Lower lobe of right lung (tissue), 2 donors: Measurements from ENCODE around the gene CACNA1E. TPM values are rescaled to one million over a fixed set of nuclear protein-coding genes. Genes with fewer than 3 reads are reported as not detected.

ENCODE experiments used
- ATAC-seq, 2 donors: fragments of 200-7000 bp; cut with Tn5 transposase; one replicate each; pipeline ENCODE4 v1.9.1; 2020 to 2022; ENCODE audit warnings: mild to moderate bottlenecking in 2 of 2, moderate library complexity in 2 of 2
- DNase-seq: peaks from one replicate; pipeline ENCODE4 v3.0.0-alpha.2; 2020
- H3K27ac ChIP-seq: fragments of 200-600 bp; one replicate; pipeline ENCODE4 v1.8.0; 2022
- H3K27me3 ChIP-seq: fragments of 200-600 bp; one replicate; pipeline ENCODE4 v1.8.0; 2022; ENCODE audit warnings: low read depth
- H3K36me3 ChIP-seq: fragments of 200-600 bp; one replicate; pipeline ENCODE4 v1.8.0; 2022; ENCODE audit warnings: mild to moderate bottlenecking
- H3K4me1 ChIP-seq: fragments of 200-600 bp; one replicate; pipeline ENCODE4 v1.8.0; 2022
- H3K4me3 ChIP-seq: fragments of 200-600 bp; one replicate; pipeline ENCODE4 v1.8.0; 2022; ENCODE audit warnings: mild to moderate bottlenecking
- H3K9me3 ChIP-seq: fragments of 200-600 bp; one replicate; pipeline ENCODE4 v1.8.0; 2022
- intact Hi-C: fragments of 100-400 bp; cut with DNase I; formaldehyde crosslinking; loops from one replicate; pipeline ENCODE4 v1.11.0; 2022
- total RNA-seq: library from RNA; stranded (reverse); fragmentation: NEBNext Ultra II Directional; extraction: Animal tissue kit (Norgen Biotek cat#: 25700); gene quantifications from one replicate; pipeline ENCODE4 v1.2.1, GENCODE V29; 2021
- TF ChIP-seq, protein P1 (sequence below): fragments of 200-600 bp; IDR thresholded peaks from one replicate; pipeline ENCODE4 v1.8.0; 2022; ENCODE audit warnings: antibody characterized with exemption, mild to moderate bottlenecking
- donor health status: DM: no; HTN: yes; CAD: no; lungs with severe emphysema.

CACNA1E gene
- total RNA-seq, 1 donor from 2014 or later: 0.27 TPM

DNA sequence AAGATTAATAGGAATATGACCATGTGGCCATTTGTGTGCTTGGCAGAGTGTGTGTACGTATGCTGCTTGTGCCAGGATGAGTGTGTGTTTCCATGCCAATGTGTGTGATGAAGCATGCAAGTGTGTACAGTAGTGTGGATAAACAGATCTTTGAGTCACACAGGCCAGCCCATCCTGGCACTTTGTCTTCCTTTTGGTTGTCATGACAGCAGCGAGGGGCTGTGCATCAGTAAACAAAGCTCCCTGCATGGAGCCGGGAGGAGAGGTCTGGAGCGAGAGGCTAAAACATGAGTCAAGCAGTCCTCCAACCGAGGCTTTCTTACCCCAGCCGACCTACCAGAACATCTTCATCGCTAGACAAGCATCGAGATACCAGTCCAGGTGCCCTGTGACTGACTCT is 221.2 kb downstream of the CACNA1E start:
- TF ChIP-seq, protein P1, sequence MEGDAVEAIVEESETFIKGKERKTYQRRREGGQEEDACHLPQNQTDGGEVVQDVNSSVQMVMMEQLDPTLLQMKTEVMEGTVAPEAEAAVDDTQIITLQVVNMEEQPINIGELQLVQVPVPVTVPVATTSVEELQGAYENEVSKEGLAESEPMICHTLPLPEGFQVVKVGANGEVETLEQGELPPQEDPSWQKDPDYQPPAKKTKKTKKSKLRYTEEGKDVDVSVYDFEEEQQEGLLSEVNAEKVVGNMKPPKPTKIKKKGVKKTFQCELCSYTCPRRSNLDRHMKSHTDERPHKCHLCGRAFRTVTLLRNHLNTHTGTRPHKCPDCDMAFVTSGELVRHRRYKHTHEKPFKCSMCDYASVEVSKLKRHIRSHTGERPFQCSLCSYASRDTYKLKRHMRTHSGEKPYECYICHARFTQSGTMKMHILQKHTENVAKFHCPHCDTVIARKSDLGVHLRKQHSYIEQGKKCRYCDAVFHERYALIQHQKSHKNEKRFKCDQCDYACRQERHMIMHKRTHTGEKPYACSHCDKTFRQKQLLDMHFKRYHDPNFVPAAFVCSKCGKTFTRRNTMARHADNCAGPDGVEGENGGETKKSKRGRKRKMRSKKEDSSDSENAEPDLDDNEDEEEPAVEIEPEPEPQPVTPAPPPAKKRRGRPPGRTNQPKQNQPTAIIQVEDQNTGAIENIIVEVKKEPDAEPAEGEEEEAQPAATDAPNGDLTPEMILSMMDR: no peak
- Histone ChIP-seq H3K4me1 (no peaks in the 10 kb centered on the region), H3K36me3 (no peaks in the 10 kb centered on the region), H3K27me3 (no peaks in the 10 kb centered on the region), H3K9me3 (no peaks in the 10 kb centered on the region), H3K27ac (no peak overlapping the region), H3K4me3 (no peak overlapping the region)
- ATAC-seq (no peak), DNase-seq (no peak)
- intact Hi-C loops: no loop called here

GRCh38 chr1:181711820-181712219 is 228.5 kb downstream of the CACNA1E start:
- Histone ChIP-seq H3K4me3 (no peak overlapping the region), H3K4me1 (no peaks in the 10 kb centered on the region), H3K36me3 (no peaks in the 10 kb centered on the region), H3K27ac (no peak overlapping the region), H3K27me3 (no peaks in the 10 kb centered on the region), H3K9me3 (no peaks in the 10 kb centered on the region)
- TF ChIP-seq, protein P1: no peak
- ATAC-seq (no peak), DNase-seq (no peak)
- intact Hi-C loops: no loop called here

- no peak overlapping the region for H3K4me3 ChIP-seq
- H3K27me3 ChIP-seq: no peaks in the 10 kb centered on the region
- no peak for DNase-seq
- no peak for ATAC-seq
- intact Hi-C loops: no loop called here
- H3K36me3 ChIP-seq: no peaks in the 10 kb centered on the region
- H3K4me1 ChIP-seq: no peaks in the 10 kb centered on the region
- no peaks in the 10 kb centered on the region for H3K9me3 ChIP-seq
- TF ChIP-seq, protein P1: no peak
- no peak overlapping the region for H3K27ac ChIP-seq
Measured at GRCh38 chr1:181712711-181713110, 229.4 kb downstream of the CACNA1E start.

DNA sequence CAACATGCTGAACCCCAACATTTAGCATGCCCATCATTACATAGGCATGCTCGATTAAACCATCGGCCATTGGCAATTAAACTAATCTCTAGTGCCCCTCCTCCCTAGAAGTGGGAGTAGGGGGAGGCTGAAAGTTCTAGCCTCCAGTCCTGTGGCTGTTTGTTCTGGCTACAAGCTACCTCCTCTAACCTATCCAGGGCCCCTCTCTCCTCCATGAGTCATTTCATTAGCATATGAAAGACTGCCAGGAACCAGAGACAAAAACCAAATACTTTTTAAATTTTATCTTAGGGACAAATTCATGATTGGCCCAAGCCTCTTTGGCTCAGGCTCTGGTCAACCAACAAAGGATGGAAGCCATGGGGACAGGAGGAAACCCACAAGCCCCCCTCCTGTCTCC is 231.1 kb downstream of the CACNA1E start:
- H3K27ac ChIP-seq: no peak overlapping the region
- no peaks in the 10 kb centered on the region for H3K4me1 ChIP-seq
- DNase-seq (no peak), ATAC-seq (no peak)
- H3K9me3 ChIP-seq: no peaks in the 10 kb centered on the region
- H3K36me3 ChIP-seq: no peaks in the 10 kb centered on the region
- no peak overlapping the region for H3K4me3 ChIP-seq
- intact Hi-C loops: no loop called here
- no peaks in the 10 kb centered on the region for H3K27me3 ChIP-seq
- TF ChIP-seq, protein P1: no peak

GRCh38 chr1:181718034-181718433 is 234.7 kb downstream of the CACNA1E start:
- intact Hi-C loops: no loop called here
- no peak overlapping the region for H3K4me3 ChIP-seq
- H3K4me1 ChIP-seq: no peaks in the 10 kb centered on the region
- no peaks in the 10 kb centered on the region for H3K9me3 ChIP-seq
- DNase-seq (no peak), ATAC-seq (no peak)
- H3K27me3 ChIP-seq: no peaks in the 10 kb centered on the region
- H3K36me3 ChIP-seq: no peaks in the 10 kb centered on the region
- TF ChIP-seq, protein P1: no peak
- H3K27ac ChIP-seq: no peak overlapping the region
